ENCODE data around the gene PHACTR3.

PHACTR3 gene

GRCh38 chr20:59636766-59637370, 32.5 kb downstream of the PHACTR3 start:
- TF ChIP-seq CTCF (IDR thresholded peaks at IDR 0.05; ENCODE audit: extremely low read depth, insufficient read depth, missing control alignments) = no peak
- no peak for DNase-seq (ENCODE audit: low spot score)
- in situ Hi-C loops (cut with MboI; ENCODE audit: low pct_unique_long_range_greater_than_20kb, low sequenced_read_pairs, unreplicated experiment) = no loop called here

GRCh38 chr20:59640267-59640666, 35.9 kb downstream of the PHACTR3 start:
- in situ Hi-C loops (cut with MboI; ENCODE audit: low pct_unique_long_range_greater_than_20kb, low sequenced_read_pairs, unreplicated experiment) = no loop called here
- no peak for DNase-seq (ENCODE audit: low spot score)
- TF ChIP-seq CTCF (IDR thresholded peaks at IDR 0.05; ENCODE audit: extremely low read depth, insufficient read depth, missing control alignments) = no peak

- no peak for DNase-seq (ENCODE audit: low spot score)
- TF ChIP-seq CTCF (IDR thresholded peaks at IDR 0.05; ENCODE audit: extremely low read depth, insufficient read depth, missing control alignments) = no peak
- in situ Hi-C loops (cut with MboI; ENCODE audit: low pct_unique_long_range_greater_than_20kb, low sequenced_read_pairs, unreplicated experiment) = no loop called here
Measured at GRCh38 chr20:59643615-59644061, 39.3 kb downstream of the PHACTR3 start.

- DNase-seq (ENCODE audit: low spot score) = no peak
- TF ChIP-seq CTCF (IDR thresholded peaks at IDR 0.05; ENCODE audit: extremely low read depth, insufficient read depth, missing control alignments) = no peak
- in situ Hi-C loops (cut with MboI; ENCODE audit: low pct_unique_long_range_greater_than_20kb, low sequenced_read_pairs, unreplicated experiment) = no loop called here
Measured at GRCh38 chr20:59644371-59644939, 40.1 kb downstream of the PHACTR3 start.

GRCh38 chr20:59645271-59645670, 40.9 kb downstream of the PHACTR3 start:
- in situ Hi-C loops (cut with MboI; ENCODE audit: low pct_unique_long_range_greater_than_20kb, low sequenced_read_pairs, unreplicated experiment) = no loop called here
- no peak for TF ChIP-seq CTCF (IDR thresholded peaks at IDR 0.05; ENCODE audit: extremely low read depth, insufficient read depth, missing control alignments)
- DNase-seq (ENCODE audit: low spot score) = no peak

GRCh38 chr20:59645761-59646171, 41.4 kb downstream of the PHACTR3 start:
- in situ Hi-C loops (cut with MboI; ENCODE audit: low pct_unique_long_range_greater_than_20kb, low sequenced_read_pairs, unreplicated experiment) = no loop called here
- no peak for DNase-seq (ENCODE audit: low spot score)
- TF ChIP-seq CTCF (IDR thresholded peaks at IDR 0.05; ENCODE audit: extremely low read depth, insufficient read depth, missing control alignments) = peak; percentile 17

All from GM13977 (cell line).